ENCODE results near the gene TBXAS1. TPM values are rescaled to one million over a fixed set of nuclear protein-coding genes. Genes with fewer than 3 reads are reported as not detected.

Gene TBXAS1
- total and polyA plus RNA-seq, 4 donors = 4.1 to 22.4 (median 12.2) TPM

DNA sequence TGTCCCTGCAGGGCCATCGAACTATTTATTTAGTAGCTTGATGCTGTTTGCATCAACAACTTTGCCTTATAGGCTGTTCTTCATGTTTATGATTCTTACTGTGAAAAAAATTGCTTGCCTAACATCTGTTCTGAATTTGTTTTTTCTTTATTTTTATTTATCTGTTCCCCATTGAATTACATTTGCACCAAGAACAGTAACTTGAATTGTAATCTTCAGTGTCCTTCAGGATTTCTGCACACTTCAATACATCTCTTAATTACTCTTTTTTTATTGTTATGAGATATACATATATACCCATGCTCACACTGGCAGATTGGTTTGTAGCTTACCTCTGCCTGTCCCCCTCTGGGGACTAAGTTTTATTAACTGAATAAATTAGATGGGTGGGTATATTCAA, 64.4 kb downstream of the TBXAS1 start:
- TF ChIP-seq, protein P1, sequence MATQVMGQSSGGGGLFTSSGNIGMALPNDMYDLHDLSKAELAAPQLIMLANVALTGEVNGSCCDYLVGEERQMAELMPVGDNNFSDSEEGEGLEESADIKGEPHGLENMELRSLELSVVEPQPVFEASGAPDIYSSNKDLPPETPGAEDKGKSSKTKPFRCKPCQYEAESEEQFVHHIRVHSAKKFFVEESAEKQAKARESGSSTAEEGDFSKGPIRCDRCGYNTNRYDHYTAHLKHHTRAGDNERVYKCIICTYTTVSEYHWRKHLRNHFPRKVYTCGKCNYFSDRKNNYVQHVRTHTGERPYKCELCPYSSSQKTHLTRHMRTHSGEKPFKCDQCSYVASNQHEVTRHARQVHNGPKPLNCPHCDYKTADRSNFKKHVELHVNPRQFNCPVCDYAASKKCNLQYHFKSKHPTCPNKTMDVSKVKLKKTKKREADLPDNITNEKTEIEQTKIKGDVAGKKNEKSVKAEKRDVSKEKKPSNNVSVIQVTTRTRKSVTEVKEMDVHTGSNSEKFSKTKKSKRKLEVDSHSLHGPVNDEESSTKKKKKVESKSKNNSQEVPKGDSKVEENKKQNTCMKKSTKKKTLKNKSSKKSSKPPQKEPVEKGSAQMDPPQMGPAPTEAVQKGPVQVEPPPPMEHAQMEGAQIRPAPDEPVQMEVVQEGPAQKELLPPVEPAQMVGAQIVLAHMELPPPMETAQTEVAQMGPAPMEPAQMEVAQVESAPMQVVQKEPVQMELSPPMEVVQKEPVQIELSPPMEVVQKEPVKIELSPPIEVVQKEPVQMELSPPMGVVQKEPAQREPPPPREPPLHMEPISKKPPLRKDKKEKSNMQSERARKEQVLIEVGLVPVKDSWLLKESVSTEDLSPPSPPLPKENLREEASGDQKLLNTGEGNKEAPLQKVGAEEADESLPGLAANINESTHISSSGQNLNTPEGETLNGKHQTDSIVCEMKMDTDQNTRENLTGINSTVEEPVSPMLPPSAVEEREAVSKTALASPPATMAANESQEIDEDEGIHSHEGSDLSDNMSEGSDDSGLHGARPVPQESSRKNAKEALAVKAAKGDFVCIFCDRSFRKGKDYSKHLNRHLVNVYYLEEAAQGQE (IDR thresholded peaks at IDR 0.05) = no peak
- no peak for TF ChIP-seq EGR1 (IDR thresholded peaks at IDR 0.05; ENCODE audit: low read depth in 2 of 2)
- TF ChIP-seq, protein P2, sequence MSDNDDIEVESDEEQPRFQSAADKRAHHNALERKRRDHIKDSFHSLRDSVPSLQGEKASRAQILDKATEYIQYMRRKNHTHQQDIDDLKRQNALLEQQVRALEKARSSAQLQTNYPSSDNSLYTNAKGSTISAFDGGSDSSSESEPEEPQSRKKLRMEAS (IDR thresholded peaks at IDR 0.05) = no peak
- TF ChIP-seq, protein P3, sequence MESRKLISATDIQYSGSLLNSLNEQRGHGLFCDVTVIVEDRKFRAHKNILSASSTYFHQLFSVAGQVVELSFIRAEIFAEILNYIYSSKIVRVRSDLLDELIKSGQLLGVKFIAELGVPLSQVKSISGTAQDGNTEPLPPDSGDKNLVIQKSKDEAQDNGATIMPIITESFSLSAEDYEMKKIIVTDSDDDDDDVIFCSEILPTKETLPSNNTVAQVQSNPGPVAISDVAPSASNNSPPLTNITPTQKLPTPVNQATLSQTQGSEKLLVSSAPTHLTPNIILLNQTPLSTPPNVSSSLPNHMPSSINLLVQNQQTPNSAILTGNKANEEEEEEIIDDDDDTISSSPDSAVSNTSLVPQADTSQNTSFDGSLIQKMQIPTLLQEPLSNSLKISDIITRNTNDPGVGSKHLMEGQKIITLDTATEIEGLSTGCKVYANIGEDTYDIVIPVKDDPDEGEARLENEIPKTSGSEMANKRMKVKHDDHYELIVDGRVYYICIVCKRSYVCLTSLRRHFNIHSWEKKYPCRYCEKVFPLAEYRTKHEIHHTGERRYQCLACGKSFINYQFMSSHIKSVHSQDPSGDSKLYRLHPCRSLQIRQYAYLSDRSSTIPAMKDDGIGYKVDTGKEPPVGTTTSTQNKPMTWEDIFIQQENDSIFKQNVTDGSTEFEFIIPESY (IDR thresholded peaks at IDR 0.05) = no peak
- TF ChIP-seq JUND (IDR thresholded peaks at IDR 0.05) = no peak
- TF ChIP-seq RXRA (IDR thresholded peaks at IDR 0.05) = no peak
- no peaks in the 10 kb centered on the region for H3K36me3 ChIP-seq (ENCODE audit: control insufficient read depth in 4 of 4, insufficient read depth in 3 of 4, low read depth in 1 of 4, low read length in 3 of 4)
- no peak for DNase-seq (ENCODE audit: low spot score)
- peaks cover 0 to 1% (median 0%) of the 10 kb centered on the region in 4 donors for H3K4me1 ChIP-seq (ENCODE audit: control insufficient read depth in 4 of 4, insufficient read depth in 4 of 4, low read length in 3 of 4)
- H3K27me3 ChIP-seq (ENCODE audit: control insufficient read depth in 4 of 4, insufficient read depth in 4 of 4, low read length in 3 of 4) = no peaks in the 10 kb centered on the region
- no peaks in the 10 kb centered on the region for H3K9me3 ChIP-seq (ENCODE audit: control insufficient read depth in 4 of 4, low read length in 3 of 4)
- WGBS = 89% methylated on average over 1 of the region's 1 CpG
- H3K9ac ChIP-seq (ENCODE audit: low read depth in 1 of 2, low read length in 2 of 2) = no peak overlapping the region
- H3K4me3 ChIP-seq (ENCODE audit: low read depth in 1 of 3, low read length in 3 of 3) = no peak overlapping the region
- H3K27ac ChIP-seq (ENCODE audit: low read depth in 1 of 2, low read length in 2 of 2) = no peak overlapping the region

DNA sequence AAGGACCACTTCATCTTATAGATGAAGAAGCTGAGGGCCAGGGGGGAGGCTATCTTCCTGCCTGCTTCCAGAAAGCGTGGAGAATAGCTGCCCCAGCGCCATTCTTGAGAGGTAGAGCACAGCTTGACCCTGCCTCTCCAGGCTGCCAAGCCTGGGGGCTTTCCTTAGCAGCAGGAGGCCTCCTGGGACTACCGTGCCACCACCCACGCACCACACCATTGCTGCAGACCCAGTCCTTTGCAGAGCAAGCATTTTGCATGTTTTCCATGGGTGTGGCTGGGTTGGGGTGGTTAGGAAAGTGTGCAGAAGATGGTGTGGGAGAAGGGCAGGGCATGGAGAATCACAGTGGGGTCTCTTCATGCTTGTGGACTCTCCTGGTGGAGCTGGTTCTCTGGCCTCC, 64.9 kb downstream of the TBXAS1 start:
- H3K27me3 ChIP-seq (ENCODE audit: control insufficient read depth in 4 of 4, insufficient read depth in 4 of 4, low read length in 3 of 4) = no peaks in the 10 kb centered on the region
- no peak overlapping the region for H3K9ac ChIP-seq (ENCODE audit: low read depth in 1 of 2, low read length in 2 of 2)
- DNase-seq (ENCODE audit: low spot score) = peak; percentile 23
- TF ChIP-seq, protein P1 (IDR thresholded peaks at IDR 0.05) = no peak
- no peak for TF ChIP-seq FOXA2 (IDR thresholded peaks at IDR 0.05)
- no peak for TF ChIP-seq FOXA1 (IDR thresholded peaks at IDR 0.05)
- TF ChIP-seq HNF4G (IDR thresholded peaks at IDR 0.05) = no peak
- TF ChIP-seq NR2F2 (IDR thresholded peaks at IDR 0.05) = no peak
- no peak for TF ChIP-seq GABPA (IDR thresholded peaks at IDR 0.05 in 1 of 2, conservative IDR thresholded peaks at IDR 0.05 in 1 of 2)
- no peak for TF ChIP-seq RXRA (IDR thresholded peaks at IDR 0.05)
- TF ChIP-seq, protein P4, sequence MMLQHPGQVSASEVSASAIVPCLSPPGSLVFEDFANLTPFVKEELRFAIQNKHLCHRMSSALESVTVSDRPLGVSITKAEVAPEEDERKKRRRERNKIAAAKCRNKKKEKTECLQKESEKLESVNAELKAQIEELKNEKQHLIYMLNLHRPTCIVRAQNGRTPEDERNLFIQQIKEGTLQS (IDR thresholded peaks at IDR 0.05) = no peak
- 87% methylated on average over 4 of the region's 4 CpGs for WGBS
- no peaks in the 10 kb centered on the region for H3K36me3 ChIP-seq (ENCODE audit: control insufficient read depth in 4 of 4, insufficient read depth in 3 of 4, low read depth in 1 of 4, low read length in 3 of 4)
- H3K4me3 ChIP-seq (ENCODE audit: low read depth in 1 of 3, low read length in 3 of 3) = no peak overlapping the region
- no peak overlapping the region for H3K27ac ChIP-seq (ENCODE audit: low read depth in 1 of 2, low read length in 2 of 2)
- H3K9me3 ChIP-seq (ENCODE audit: control insufficient read depth in 4 of 4, low read length in 3 of 4) = no peaks in the 10 kb centered on the region
- H3K4me1 ChIP-seq (ENCODE audit: control insufficient read depth in 4 of 4, insufficient read depth in 4 of 4, low read length in 3 of 4) = no peaks in the 10 kb centered on the region

All from liver (tissue), 9 donors.